Gastrocnemius medialis (tissue), 4 donors: ENCODE data around the gene PRR18.

ENCODE experiments used
- CTCF ChIP-seq, 5 experiments: fragments of 450-650 bp in 3 of 5; fragments of 200-600 bp in 2 of 5; sonication (generic) in 2 of 5; IDR thresholded peaks in 4 of 5; conservative IDR thresholded peaks in 1 of 5; 1 replicate in 4 of 5; 2 replicates in 1 of 5; pipeline ENCODE4 v1.5.1; 2016 to 2019; ENCODE audit warnings: antibody characterized with exemption in 5 of 5, mild to moderate bottlenecking in 3 of 5, moderate library complexity in 3 of 5
- POLR2A ChIP-seq, 2 donors: fragments of 450-650 bp; IDR thresholded peaks; one replicate each; pipeline ENCODE4 v1.6.1; 2017; ENCODE audit warnings: antibody characterized with exemption in 2 of 2, mild to moderate bottlenecking in 2 of 2, moderate library complexity in 2 of 2

DNA sequence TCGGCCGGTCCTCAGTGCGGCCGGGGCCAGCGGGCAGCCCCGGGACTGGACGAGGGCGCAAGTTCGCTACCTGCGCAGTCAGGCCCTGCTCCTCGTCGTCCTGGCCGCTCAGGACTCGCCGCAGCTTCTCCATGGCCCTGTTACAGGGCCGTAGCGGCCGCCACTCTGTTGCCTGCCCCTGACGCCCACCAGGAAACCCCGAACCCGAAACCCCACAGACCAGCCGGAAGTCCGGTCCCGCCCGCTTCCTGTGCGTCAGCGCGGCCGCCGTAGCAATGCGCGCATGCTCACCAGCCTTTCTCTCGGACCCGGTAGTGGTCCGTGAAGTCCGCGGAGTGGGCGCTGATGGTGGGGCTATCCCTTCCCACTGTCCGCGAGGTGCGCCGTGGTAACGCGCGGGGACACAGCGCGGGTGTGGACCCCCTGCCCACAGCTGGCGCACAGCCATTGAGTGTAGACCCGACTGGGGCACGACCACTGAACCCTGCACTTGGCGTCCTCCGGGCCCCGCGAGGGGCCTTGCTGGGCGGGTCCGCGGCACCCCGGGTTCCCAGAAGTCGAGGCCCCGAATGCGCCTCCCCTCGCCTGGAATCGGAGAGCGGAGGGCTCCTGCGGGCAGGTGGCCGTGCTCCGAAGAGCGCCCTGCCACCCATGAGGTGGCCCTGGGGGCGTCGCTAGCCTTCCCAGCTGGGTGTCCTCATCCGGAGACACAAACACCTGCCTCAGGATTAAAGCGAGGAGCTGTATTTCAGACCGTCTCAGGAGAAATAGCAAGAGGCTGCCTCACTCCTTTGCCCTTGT lies 34.4 kb upstream of the PRR18 start, which contains the start of gene SFT2D1:
- no peak for TF ChIP-seq CTCF (IDR thresholded peaks at IDR 0.05 in 4 of 5, conservative IDR thresholded peaks at IDR 0.05 in 1 of 5)
- TF ChIP-seq POLR2A (IDR thresholded peaks at IDR 0.05): peak; percentile 86 to 87
